ENCODE data around the gene COL7A1. TPM values are rescaled to one million over a fixed set of nuclear protein-coding genes. Genes with fewer than 3 reads are reported as not detected.

COL7A1 gene
- total RNA-seq, 4 donors from 2014 or later: 3.1 to 15.7 (median 15.0) TPM

- no peak overlapping the region for H3K4me3 ChIP-seq
- no peak overlapping the region for H3K27ac ChIP-seq
- 80 to 83% methylated on average over 7 of the region's 7 CpGs for WGBS, 2 donors
- no peak for DNase-seq (ENCODE audit: low spot score in 2 of 2)
- TF ChIP-seq POLR2A (IDR thresholded peaks at IDR 0.05) (no peak), CTCF (IDR thresholded peaks at IDR 0.05) (no peak), EP300 (IDR thresholded peaks at IDR 0.05) (no peak)
- peaks cover 0 to 6% (median 0%) of the 10 kb centered on the region in 3 donors for H3K36me3 ChIP-seq
- no peaks in the 10 kb centered on the region for H3K4me1 ChIP-seq
- H3K9me3 ChIP-seq: peaks cover 0 to 21% (median 0%) of the 10 kb centered on the region in 4 donors
- H3K27me3 ChIP-seq: no peaks in the 10 kb centered on the region
Measured at GRCh38 chr3:48619541-48620524, 24.7 kb upstream of the COL7A1 start.

GRCh38 chr3:48617559-48617958 is 22.4 kb upstream of the COL7A1 start:
- H3K4me3 ChIP-seq: no peak overlapping the region
- 97 to 98% methylated on average over 4 of the region's 4 CpGs for WGBS, 2 donors
- H3K9me3 ChIP-seq: peaks cover 0 to 21% (median 0%) of the 10 kb centered on the region in 4 donors
- no peak for DNase-seq (ENCODE audit: low spot score in 2 of 2)
- no peaks in the 10 kb centered on the region for H3K4me1 ChIP-seq
- peaks cover 0 to under 1% (median 0%) of the 10 kb centered on the region in 3 donors for H3K36me3 ChIP-seq
- no peaks in the 10 kb centered on the region for H3K27me3 ChIP-seq
- no peak for TF ChIP-seq POLR2A (IDR thresholded peaks at IDR 0.05)
- TF ChIP-seq EP300 (IDR thresholded peaks at IDR 0.05): no peak
- TF ChIP-seq CTCF (IDR thresholded peaks at IDR 0.05): no peak
- no peak overlapping the region for H3K27ac ChIP-seq

GRCh38 chr3:48614044-48614443 is 18.9 kb upstream of the COL7A1 start:
- Histone ChIP-seq H3K4me1 (peaks cover 0 to 6% (median 0%) of the 10 kb centered on the region in 4 donors), H3K27me3 (no peaks in the 10 kb centered on the region), H3K9me3 (peaks cover 0 to 21% (median 0%) of the 10 kb centered on the region in 4 donors), H3K4me3 (no peak overlapping the region), H3K36me3 (no peaks in the 10 kb centered on the region), H3K27ac (no peak overlapping the region)
- DNase-seq (ENCODE audit: low spot score in 2 of 2): no peak
- WGBS, 2 donors: 55 to 66% methylated on average over 3 of the region's 3 CpGs
- TF ChIP-seq POLR2A (IDR thresholded peaks at IDR 0.05) (no peak), EP300 (IDR thresholded peaks at IDR 0.05) (no peak), CTCF (IDR thresholded peaks at IDR 0.05) (no peak)

GRCh38 chr3:48612309-48612708 is 17.2 kb upstream of the COL7A1 start:
- Histone ChIP-seq H3K36me3 (no peaks in the 10 kb centered on the region), H3K4me1 (peaks cover 0 to 22% (median 8%) of the 10 kb centered on the region in 4 donors), H3K27ac (no peak overlapping the region), H3K9me3 (peaks cover 0 to 7% (median 0%) of the 10 kb centered on the region in 4 donors), H3K4me3 (no peak overlapping the region), H3K27me3 (no peaks in the 10 kb centered on the region)
- TF ChIP-seq CTCF (IDR thresholded peaks at IDR 0.05) (no peak), POLR2A (IDR thresholded peaks at IDR 0.05) (no peak), EP300 (IDR thresholded peaks at IDR 0.05) (no peak)
- 41 to 50% methylated on average over 1 of the region's 1 CpG for WGBS, 2 donors
- DNase-seq (ENCODE audit: low spot score in 2 of 2): no peak

Measured in tibial nerve (tissue), 4 donors.